Measurements from ENCODE around the gene IFT122.

DNA sequence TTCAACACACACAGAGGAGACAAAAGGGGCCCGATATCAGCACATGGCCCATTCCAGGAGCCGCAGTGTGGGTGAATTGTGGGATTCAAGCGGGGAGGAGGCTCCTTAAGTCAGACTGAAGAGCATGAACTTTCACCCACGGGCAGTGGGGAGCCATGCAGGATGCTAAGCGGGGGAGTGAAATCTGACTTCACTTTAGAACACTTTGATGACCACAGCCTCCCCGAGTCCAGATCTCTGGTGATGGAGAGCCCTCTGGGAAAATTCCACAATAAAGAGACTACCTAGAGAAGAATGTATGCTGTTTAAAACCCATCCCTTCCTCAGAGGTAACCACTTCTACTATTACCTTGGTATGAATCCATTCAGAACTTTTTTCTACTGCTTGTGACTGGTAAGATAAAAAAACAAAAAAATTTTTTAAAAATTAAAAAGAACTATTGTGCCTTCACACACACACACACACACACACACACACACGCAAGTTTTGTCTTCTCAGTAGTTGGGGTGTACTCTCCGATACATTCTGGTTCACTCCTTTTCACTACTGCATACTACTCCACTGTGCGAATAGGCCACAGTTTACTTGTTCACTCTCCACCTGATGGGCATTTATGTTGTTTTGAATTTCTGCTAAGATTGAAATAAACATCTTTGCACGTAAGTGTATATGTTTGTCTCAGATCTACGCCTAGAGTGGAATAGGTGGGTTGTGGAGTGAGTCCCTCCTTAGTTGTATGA is 100.9 kb downstream of the IFT122 start:
- TF ChIP-seq, protein P1, sequence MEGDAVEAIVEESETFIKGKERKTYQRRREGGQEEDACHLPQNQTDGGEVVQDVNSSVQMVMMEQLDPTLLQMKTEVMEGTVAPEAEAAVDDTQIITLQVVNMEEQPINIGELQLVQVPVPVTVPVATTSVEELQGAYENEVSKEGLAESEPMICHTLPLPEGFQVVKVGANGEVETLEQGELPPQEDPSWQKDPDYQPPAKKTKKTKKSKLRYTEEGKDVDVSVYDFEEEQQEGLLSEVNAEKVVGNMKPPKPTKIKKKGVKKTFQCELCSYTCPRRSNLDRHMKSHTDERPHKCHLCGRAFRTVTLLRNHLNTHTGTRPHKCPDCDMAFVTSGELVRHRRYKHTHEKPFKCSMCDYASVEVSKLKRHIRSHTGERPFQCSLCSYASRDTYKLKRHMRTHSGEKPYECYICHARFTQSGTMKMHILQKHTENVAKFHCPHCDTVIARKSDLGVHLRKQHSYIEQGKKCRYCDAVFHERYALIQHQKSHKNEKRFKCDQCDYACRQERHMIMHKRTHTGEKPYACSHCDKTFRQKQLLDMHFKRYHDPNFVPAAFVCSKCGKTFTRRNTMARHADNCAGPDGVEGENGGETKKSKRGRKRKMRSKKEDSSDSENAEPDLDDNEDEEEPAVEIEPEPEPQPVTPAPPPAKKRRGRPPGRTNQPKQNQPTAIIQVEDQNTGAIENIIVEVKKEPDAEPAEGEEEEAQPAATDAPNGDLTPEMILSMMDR (IDR thresholded peaks at IDR 0.05) = no peak
- TF ChIP-seq POLR2A (IDR thresholded peaks at IDR 0.05) (no peak), EP300 (IDR thresholded peaks at IDR 0.05) (no peak)

All from tibial nerve (tissue), 4 donors.